ENCODE results near the gene IFNG. TPM values are rescaled to one million over a fixed set of nuclear protein-coding genes. Genes with fewer than 3 reads are reported as not detected.

IFNG gene
- total RNA-seq, 1 donor: not detected

- DNase-seq (ENCODE audit: low read depth in 2 of 3, low spot score in 2 of 3): no peak
These were observed 41.3 kb downstream of the IFNG start for GRCh38 chr12:68118096-68118755.

- DNase-seq (ENCODE audit: low read depth in 2 of 3, low spot score in 2 of 3): no peak
These were observed 41.9 kb downstream of the IFNG start for GRCh38 chr12:68117661-68118060.

GRCh38 chr12:68115281-68115680 lies 44.3 kb downstream of the IFNG start:
- DNase-seq (ENCODE audit: low read depth in 2 of 3, low spot score in 2 of 3): no peak

GRCh38 chr12:68114606-68115005 lies 44.9 kb downstream of the IFNG start:
- DNase-seq (ENCODE audit: low read depth in 2 of 3, low spot score in 2 of 3): no peak

GRCh38 chr12:68113644-68114043 lies 45.9 kb downstream of the IFNG start:
- no peak for DNase-seq (ENCODE audit: low read depth in 2 of 3, low spot score in 2 of 3)

- DNase-seq (ENCODE audit: low read depth in 2 of 3, low spot score in 2 of 3): no peak
These were observed 47.5 kb downstream of the IFNG start for GRCh38 chr12:68111995-68112394.

GRCh38 chr12:68109444-68110217 lies 49.9 kb downstream of the IFNG start:
- DNase-seq (ENCODE audit: low read depth in 2 of 3, low spot score in 2 of 3): no peak

- no peak for DNase-seq (ENCODE audit: low read depth in 2 of 3, low spot score in 2 of 3)
These were observed 50.5 kb downstream of the IFNG start for GRCh38 chr12:68109001-68109400.

GRCh38 chr12:68106660-68107059 lies 52.9 kb downstream of the IFNG start:
- DNase-seq (ENCODE audit: low read depth in 2 of 3, low spot score in 2 of 3): no peak

GRCh38 chr12:68106160-68106559 lies 53.4 kb downstream of the IFNG start:
- no peak for DNase-seq (ENCODE audit: low read depth in 2 of 3, low spot score in 2 of 3)

Other genes with a start within 250 kb of the IFNG start
- 0.27 TPM for gene IFNG-AS1, start 170.3 kb downstream of the IFNG start, total RNA-seq
- not detected for gene IL26, start 66.1 kb upstream of the IFNG start, total RNA-seq
- gene IL22, start 93.9 kb upstream of the IFNG start, total RNA-seq: not detected
- 10.0 TPM for gene MDM1, start 172.6 kb upstream of the IFNG start, total RNA-seq

All from hematopoietic multipotent progenitor cell (in vitro differentiated cells).